ENCODE data around the gene LIFR.

The LIFR gene

DNA sequence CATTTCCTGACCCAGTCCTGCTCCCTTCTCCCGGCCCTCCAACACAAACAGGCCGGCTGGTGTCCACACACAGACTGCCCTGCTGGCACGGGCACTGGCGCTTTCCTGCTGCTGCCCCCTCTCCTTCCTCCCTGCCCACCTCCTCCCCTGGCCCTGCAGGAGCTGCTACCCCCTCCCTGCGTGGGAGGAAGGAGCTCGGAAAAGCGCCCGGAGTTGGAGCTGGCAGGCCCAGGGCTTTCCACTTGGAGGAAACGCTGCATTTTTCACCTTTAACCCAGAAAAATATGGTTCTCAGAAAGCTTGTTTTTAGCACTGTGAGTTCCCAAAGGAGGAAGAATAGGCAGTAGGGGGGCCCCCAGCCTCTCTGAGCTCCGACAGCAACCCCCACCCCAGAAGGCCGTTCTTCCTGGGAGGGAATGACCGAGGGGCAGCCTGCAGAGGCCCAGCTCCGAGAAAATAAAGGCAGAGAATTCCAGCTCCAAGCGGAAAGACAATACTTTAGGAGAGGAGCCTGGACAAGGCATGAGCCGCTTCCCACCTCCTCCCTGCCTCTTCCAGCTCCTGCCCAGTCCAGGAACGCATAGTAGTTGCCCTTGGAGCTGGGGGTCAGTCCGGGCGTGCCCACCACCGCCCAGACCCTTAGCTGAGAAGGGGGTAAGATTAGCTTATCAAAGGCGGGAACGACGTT, 88.9 kb downstream of the LIFR start:
- peak; percentile 84 for DNase-seq (ENCODE audit: low read depth, low spot score)

DNA sequence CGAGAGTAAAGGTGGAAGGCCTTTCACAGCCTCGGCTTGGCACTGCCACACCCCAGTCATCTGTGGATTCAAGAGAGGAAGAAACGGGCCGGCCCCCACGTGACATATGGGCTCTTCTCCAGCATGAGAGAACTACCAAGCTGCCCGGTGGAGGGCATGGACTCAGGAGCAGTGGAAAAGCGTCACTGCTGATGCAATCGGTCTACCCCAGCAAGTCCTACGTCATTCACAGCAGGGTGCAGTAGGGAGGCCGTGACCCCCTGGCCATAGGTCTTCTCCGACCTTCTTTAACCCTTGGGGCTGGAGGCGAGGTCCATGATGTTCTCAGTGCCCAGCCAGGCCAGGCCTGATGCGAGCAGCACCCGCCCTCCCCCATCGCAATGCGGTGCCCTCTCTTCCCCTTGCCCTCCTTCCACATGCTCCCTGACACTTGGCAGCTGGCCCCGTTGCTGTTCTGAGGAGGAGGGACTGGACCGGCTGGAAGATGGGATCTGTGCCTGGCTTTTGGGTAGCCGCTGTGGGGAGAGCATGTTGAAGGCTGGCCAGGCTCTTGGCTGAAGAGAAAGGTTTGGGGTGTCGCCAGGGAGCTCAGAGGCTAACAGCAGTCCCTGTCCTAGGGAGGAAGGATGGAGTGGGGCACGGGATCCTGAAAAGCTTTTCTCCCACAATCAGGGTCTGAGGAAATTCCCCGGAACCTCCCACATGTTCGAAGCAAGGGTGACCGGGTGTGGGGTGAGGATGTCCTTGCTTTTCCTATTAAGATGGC, 89.8 kb downstream of the LIFR start:
- peak; percentile 11 for DNase-seq (ENCODE audit: low read depth, low spot score)

DNA sequence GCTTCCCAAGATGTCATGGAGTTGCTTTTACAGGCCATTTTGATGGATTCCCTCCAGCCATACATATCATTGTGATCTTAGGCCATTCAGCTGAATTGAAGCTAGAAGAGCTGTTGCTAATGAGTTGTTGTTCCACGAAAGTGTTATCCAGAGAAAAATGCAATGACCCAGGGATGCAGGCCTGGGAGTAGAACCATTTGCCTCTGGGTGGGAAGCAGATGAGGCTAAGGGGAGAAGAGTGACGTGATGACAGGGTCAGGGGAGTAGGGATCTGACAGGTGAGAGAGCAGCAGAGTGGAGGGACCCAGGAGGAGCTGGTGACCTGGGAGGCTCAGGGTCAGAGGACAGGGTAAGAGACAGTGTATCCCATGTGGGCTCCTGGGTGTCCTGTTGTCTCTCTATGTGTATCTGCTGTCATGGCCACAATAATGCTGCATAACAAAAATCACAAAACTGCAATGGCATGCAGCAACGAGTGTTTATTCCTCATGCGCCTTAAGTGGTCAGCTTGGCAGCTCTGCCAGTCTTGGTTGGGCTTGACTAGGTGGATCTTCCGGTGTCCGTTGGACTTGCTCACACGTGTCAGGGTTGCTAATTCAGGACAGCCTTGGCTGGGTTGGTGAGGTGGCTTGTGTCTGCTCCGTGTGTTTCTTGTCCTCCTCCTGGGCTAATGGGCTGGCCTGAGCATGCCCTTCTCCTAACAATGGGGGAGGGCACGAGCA, 90.6 kb downstream of the LIFR start:
- no peak for DNase-seq (ENCODE audit: low read depth, low spot score)

DNA sequence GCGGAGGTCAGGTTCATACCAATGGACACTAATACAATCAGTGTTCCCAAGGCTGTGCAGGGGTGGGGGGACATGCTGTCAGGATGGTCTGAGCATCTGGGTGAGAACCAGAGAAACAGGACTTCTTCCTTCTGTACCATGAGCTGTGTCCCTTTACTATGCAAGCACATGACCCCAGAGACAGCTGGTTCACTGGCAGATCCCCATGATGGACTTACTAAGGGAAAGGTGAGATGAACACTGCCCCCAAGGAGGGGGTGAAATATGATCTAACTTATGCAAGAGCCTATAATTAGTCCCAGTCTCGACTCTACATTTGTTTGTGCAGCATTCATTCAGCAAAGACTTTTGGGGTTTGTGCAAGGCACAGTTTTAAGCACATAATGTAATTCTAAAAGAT, 91.4 kb downstream of the LIFR start:
- DNase-seq (ENCODE audit: low read depth, low spot score): no peak

DNA sequence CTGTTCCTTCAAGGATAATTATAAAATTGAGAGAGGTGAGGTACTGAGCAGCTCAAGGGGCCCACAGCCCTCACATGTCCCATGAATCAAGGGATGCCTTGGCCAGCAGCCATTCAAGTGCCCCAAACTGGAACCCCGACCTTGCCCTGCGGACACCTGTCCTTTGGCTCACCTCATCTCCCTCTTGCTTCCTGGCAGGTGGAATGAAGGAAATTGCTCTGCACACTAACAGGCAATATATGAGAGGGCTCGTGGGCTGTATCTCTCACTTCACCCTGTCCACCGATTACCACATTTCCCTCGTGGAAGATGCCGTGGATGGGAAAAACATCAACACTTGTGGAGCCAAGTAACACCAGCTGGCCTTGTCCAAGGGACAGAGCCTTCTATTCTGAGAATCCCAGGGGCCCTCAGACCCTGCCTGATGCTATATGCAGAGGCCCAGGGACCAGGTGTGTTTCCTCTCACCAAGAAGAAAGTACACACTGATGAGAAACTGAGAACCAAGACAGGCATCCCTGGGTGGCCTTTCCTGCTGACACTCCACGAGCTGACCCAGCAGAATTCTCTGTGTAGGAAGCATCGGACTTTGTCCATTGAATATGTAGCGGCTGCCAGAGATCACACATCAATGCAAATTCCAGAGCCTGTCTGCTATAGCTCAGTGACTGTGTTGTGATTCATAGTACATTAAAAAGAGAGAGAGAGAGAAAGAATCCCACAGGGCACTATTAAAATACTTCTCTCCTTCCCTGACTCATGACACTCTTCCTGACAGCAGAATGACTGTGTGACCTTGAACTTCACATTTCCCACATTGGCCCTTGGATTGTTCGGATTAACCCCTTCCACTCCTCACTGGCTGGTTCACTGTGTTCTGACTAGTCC, 92.6 kb downstream of the LIFR start:
- DNase-seq (ENCODE audit: low read depth, low spot score): peak; percentile 84

DNA sequence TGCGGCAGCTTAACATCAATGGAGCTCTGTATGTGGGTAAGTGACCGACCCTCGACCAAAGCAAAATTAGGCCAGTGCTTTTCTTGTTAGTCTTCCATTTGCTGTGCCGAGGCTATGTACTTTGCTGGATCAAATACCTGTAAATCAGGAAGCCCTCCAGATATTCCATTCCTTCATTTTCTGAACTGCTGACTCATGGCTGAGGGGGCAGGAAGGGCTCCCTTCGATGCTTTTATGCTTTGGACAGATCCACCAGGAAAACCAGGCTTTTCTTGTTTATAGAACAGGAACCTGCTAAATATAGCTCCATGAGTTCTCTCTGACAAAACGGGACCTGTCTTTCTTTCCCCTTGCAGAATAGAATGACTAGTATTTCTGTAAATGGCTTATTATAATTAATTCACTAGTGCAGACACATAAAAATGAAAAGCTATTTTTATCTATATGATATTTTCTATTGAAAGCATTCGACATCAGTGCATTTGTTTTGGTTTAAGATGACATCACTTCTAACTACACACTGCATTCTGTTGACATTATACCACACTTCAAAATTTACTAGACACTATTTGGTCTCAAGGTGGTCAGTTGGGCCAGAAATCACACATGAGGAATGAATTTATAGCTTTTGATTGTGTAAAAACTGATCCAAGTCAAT, 93.3 kb downstream of the LIFR start:
- DNase-seq (ENCODE audit: low read depth, low spot score): peak; percentile 38

DNA sequence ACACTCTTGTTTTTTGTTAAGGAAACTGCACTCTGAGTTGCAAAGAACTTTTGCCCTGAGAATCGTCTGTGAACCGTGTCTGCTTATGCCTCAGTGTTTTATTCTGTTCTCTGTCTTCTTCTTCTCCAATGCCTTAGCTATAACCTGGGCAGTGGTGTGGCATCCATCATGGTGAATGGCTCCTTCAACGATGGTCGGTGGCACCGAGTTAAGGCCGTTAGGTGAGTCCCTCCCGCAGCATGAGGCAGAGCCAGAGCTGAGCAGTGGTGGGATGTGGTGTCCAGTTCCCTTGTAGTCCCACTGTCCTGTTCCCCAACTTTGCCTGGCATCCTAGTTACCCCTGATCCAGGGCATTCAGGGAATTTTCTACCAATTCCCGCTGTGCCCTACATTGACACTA, 98.3 kb downstream of the LIFR start:
- DNase-seq (ENCODE audit: low read depth, low spot score): no peak

DNA sequence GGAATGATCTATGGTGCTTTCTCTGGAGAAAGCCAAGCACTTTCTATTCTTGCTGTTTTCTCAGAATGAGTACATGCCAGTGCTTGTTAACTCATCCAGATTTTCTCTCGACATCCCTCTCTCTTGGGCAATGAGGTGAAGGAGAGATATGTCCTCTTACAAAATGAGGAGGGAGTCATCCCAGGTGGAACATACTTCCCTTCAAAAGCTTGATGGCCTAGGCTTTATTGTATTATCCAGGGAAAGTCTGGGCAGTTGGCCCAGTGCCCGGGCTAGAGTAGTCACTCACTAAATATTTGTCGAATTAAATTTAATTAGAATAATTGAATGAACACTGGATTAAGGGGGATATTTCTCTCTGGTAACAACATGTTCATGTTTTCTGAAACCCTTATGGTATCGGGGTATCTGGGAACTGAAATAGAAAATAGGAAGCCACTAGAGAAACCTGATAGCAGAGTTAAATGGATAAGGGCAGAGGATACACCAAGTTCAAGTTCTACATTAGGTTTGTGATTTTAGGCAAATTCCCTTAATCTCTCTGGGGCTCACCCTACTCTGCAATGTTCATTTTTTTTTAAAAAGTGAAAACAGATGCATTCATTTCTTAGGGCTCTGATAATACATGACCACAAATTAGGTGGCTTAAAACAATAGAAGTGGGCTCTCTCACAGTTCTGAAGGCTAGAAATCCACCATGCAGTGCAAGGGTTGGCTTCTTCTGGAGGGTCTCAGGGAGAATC, 99.6 kb downstream of the LIFR start:
- DNase-seq (ENCODE audit: low read depth, low spot score): no peak

DNA sequence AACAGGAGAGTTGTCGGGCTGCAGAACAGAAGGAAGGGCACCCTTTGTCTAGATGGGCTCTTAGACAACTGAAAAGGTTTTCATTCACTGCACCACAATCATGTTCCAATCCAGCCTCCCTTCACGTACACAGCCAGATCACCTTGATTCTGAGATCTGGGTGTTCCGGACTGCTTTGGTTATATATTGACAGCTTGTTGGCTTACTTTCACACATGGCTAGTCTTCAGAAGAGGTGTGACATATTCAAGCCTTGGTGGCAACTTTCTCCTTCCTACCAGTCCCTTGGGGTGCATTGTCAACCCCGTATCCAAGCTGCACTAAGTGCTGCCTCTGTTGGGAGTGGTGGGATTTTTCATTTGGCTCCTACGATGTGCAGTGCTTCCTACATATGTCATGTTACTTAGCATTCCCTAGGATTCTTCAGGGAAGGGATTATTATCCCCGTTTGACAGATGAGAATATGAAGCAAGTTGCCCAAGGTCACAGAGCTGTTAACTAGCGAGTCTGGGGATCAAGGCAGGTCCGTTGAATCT, 100.6 kb downstream of the LIFR start:
- no peak for DNase-seq (ENCODE audit: low read depth, low spot score)

DNA sequence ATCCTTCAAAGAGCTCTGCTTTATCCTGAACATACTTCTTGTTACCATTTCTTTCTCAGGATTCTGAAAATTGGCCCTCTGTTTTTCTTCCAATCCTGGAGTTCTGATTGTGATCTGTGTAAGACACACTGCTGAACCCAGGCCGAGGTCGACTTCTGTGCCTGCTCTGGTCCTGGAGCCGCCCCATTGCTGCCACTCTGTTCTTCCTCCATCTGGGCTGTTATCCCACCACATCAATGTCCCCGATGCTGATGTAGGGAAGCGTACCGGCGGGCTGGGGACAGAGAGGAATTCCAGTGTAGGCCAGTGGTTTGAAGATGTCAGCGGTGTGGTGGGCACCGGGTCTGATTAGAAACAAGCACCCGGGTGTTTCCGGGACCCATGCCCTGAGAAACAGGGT, 102.5 kb downstream of the LIFR start:
- no peak for DNase-seq (ENCODE audit: low read depth, low spot score)

DNA sequence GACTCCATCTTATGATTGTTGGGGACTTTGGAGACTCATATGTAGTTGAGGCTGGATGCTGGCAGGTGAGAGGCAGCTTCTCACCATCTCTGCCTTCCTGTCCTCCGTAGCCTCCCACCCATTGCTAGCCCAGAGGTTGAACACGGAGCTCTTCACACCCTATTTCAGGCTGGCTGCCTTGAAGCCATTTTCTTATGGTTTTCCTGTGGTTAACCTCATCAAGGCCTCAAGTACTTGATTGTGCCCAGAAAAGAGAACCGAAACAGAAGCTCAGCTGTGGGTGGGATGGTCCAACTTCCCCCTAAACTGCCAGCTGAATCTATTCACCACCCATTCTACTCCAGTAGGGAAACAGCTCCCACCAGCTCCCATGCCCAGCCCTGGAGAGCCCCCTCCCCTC, 102.9 kb downstream of the LIFR start:
- DNase-seq (ENCODE audit: low read depth, low spot score): no peak

DNA sequence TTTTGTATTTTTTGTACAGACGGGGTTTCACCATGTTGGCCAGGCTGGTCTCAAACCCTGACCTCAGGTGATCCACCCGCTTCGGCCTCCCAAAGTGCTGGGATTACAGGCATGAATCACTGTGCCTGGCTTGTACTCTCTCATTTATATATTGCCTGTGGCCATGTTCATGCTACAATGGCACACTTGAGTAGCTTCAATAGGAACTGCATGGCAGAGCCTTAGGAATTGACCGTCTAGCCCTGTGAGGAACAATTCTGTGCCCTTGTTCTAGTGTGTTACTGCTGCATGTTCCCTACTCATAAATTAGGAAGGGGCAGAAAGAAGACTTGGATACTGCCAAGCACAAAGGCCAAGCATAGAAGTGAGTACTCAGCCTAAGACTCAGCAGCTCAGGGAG, 104.2 kb downstream of the LIFR start:
- DNase-seq (ENCODE audit: low read depth, low spot score): no peak

DNA sequence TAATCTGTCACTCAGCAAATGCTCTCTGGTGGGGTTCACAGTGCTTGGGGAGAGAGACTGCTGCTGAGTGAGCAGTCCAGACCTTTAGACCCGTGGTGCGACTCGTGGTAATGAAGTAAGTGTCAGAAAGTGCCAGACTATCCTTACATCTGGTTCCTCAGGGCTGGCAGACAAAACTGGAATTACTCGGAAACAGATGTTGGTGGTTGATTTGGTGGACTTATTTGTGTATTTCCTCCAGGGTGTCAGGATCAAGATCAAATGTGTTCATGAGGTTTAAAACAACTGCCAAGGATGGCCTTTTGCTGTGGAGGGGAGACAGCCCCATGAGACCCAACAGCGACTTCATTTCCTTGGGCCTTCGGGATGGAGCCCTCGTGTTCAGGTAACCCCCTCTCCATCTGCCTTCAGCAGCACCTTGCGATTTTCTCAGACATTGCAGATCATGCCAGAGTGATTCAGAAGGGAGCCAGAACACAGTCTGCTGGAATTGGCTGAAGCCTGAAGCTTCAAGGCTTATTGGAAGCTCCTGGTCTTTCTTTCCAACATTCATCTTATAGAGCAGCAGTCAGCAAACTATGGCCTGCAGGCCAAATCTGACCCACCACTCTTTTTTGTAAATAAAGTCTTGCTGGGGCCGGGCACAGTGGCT, 105.2 kb downstream of the LIFR start:
- no peak for DNase-seq (ENCODE audit: low read depth, low spot score)

DNA sequence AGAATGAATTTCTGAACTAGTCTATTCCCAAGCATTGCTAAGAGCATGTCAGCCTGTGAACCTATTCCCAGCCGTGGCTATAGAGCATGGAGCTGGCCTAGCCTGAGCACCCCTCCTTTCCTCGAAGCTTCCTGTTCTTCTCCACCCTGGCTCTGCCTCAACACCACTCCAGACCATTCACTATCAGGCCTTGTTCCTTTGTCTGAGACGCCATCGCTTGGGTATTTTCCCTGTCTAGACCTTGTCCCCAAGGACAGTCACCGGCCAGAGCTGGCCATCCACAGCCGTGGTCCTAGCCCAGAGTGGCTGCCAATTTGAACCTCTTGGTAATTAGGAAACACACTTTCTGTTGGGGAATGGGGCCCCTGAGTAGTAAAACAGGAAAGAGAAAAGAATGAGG, 105.8 kb downstream of the LIFR start:
- no peak for DNase-seq (ENCODE audit: low read depth, low spot score)

DNA sequence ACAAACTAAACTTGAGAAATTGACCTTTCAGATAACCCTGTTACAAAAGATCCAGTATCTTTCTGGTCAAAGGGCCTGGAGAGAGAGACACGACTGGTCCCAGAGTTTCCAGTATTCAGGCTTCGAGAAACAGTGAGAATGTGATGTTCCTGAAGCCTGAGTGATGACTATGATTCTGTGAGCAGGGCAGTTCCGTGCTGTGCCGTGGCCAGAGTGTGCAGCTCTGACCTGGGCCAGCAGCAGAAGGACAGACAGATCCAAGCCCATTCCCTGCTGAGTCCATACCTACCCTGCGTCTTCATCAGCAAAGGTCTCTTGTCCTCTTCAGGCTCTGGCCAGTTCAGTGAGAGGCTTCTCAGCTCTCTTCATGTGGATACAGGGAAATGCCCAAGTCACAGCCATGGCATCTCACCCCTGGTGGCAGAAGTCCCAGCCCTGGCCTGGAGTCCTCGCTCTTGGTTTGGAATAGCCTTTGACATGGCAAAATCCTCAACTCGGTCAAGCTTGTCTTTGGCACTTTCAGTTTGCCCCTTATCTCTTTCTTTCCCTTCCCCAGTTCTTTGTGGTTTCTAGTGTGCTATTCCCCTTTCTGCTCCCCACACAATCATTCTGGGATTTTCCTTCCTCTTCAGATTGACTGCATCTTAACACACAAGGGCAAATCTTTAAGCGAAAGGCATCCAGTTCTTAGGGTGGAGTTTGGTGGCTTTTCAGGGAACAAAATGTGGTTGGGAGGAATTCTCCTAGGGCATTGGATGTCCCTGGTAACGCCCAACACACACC, 107.7 kb downstream of the LIFR start:
- peak; percentile 39 for DNase-seq (ENCODE audit: low read depth, low spot score)

DNA sequence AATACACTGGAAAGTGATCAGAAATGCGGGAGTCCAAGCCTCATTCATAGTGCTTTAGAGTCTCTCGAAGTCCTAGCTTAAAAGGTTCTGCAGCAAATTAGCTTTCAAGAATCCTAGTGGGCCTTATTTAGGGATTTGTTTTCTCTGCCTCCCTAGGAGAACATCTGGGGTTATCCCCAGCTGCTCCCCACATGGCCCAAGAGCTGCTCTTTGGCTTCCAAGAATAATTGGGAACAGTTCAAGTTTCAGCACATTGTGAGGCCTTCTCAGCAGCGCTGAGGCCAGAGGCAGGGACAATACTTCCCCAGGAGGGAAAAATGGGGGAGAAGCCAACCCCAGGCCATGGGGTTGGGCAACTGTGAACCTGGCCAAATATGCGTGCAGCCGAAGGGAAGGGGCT, 108.7 kb downstream of the LIFR start:
- no peak for DNase-seq (ENCODE audit: low read depth, low spot score)

DNA sequence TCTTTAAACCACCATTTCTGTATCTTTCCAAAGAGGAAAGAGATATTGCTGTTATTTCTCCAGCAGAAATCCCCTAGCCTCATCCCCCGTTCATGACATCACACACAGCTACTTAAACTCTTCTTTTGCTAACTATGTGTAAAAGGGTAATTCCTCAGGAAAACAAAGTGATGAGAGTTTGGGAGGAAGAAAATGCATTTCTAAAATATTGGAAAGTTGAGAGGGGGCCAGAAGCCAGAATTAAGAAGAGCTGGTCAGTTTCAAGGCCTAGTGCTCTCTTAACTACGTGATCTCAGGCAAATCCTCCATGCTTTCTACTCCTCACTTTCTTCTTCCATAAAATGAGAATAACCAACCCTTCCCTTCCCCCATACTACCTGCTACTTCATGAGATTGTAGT, 109.4 kb downstream of the LIFR start:
- DNase-seq (ENCODE audit: low read depth, low spot score): no peak

DNA sequence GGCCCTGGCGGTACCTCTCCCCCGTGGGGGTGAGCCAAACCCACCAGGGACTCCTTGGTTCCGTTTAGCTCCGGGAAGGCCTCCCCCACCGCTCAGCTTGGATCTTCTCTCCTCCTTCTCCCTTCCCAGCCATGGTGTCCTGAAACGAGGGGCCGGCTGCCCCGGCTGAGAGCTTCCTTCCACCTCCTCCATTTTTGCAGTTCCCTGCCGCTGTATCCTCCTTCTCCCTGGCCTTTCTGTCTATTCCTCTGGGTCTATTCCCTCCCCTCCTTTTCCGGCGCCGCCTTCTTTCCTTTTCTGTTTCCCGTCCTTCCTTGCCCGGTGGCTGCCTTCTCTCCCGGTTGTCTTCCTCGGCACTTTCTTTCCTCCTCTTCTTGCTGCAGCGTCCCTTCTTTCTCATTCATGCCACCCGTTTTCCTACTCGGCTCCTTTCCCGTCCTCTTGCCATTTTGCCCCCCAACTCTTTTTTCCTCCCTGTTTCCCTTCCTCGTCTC, 110.4 kb downstream of the LIFR start:
- no peak for DNase-seq (ENCODE audit: low read depth, low spot score)
